ENCODE measurements around the gene SLX4IP.

DNA sequence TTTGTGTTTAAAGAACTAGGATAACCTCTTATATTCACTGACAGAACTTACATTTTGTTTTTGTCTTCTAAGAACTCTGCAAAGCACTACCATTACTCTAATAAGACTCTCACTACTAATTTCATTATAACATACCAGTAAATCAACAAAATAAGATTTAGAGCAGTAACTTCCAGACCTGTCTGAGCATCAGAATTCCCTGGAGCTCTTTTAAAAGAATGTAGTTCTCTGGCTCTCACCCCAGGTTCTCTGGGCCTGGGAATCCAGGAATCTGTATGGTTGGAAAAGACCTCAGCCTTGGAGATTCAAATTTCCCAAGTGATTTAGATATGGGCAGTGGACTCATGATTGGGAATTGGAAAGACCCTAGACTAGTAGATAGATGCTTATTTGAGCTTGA, 149.3 kb downstream of the SLX4IP start:
- TF ChIP-seq, protein P1, sequence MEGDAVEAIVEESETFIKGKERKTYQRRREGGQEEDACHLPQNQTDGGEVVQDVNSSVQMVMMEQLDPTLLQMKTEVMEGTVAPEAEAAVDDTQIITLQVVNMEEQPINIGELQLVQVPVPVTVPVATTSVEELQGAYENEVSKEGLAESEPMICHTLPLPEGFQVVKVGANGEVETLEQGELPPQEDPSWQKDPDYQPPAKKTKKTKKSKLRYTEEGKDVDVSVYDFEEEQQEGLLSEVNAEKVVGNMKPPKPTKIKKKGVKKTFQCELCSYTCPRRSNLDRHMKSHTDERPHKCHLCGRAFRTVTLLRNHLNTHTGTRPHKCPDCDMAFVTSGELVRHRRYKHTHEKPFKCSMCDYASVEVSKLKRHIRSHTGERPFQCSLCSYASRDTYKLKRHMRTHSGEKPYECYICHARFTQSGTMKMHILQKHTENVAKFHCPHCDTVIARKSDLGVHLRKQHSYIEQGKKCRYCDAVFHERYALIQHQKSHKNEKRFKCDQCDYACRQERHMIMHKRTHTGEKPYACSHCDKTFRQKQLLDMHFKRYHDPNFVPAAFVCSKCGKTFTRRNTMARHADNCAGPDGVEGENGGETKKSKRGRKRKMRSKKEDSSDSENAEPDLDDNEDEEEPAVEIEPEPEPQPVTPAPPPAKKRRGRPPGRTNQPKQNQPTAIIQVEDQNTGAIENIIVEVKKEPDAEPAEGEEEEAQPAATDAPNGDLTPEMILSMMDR (IDR thresholded peaks at IDR 0.05): no peak
- TF ChIP-seq EZH2 (IDR thresholded peaks at IDR 0.05; ENCODE audit: borderline replicate concordance, insufficient read depth, low read depth, low read length, poor library complexity, severe bottlenecking): no peak

All from B cell (primary cell).